ENCODE results near the gene ZFP36L1. TPM values are rescaled to one million over a fixed set of nuclear protein-coding genes. Genes with fewer than 3 reads are reported as not detected.

Gene ZFP36L1
- total RNA-seq, 1 experiment from 2014 or later, result 7.8 TPM

- in situ Hi-C loops (cut with HindIII; ENCODE audit: low pct_unique_long_range_greater_than_20kb, low sequenced_read_pairs), result no loop called here
Observed at GRCh38 chr14:68788996-68789820, 3.7 kb downstream of the ZFP36L1 start.

GRCh38 chr14:68788275-68788995, 4.4 kb downstream of the ZFP36L1 start:
- DNase-seq (ENCODE audit: low read depth, low spot score), result no peak
- in situ Hi-C loops (cut with HindIII; ENCODE audit: low pct_unique_long_range_greater_than_20kb, low sequenced_read_pairs), result no loop called here

More at GRCh38 chr14:68788996-68789820, 3.7 kb downstream of the ZFP36L1 start:
- peak; percentile 82 for DNase-seq (ENCODE audit: low read depth, low spot score)

GRCh38 chr14:68787092-68787992, 5.5 kb downstream of the ZFP36L1 start:
- in situ Hi-C loops (cut with HindIII; ENCODE audit: low pct_unique_long_range_greater_than_20kb, low sequenced_read_pairs), result no loop called here
- no peak for DNase-seq (ENCODE audit: low read depth, low spot score)

- no peak for DNase-seq (ENCODE audit: low read depth, low spot score)
- in situ Hi-C loops (cut with HindIII; ENCODE audit: low pct_unique_long_range_greater_than_20kb, low sequenced_read_pairs), result no loop called here
Observed at GRCh38 chr14:68786491-68787091, 6.3 kb downstream of the ZFP36L1 start.

- in situ Hi-C loops (cut with HindIII; ENCODE audit: low pct_unique_long_range_greater_than_20kb, low sequenced_read_pairs), result no loop called here
- DNase-seq (ENCODE audit: low read depth, low spot score), result no peak
Observed at GRCh38 chr14:68785534-68786490, 7.1 kb downstream of the ZFP36L1 start.

- in situ Hi-C loops (cut with HindIII; ENCODE audit: low pct_unique_long_range_greater_than_20kb, low sequenced_read_pairs), result no loop called here
- DNase-seq (ENCODE audit: low read depth, low spot score), result peak; percentile 55
Observed at GRCh38 chr14:68784978-68785533, 7.8 kb downstream of the ZFP36L1 start.

GRCh38 chr14:68784226-68784910, 8.5 kb downstream of the ZFP36L1 start:
- in situ Hi-C loops (cut with HindIII; ENCODE audit: low pct_unique_long_range_greater_than_20kb, low sequenced_read_pairs), result no loop called here
- no peak for DNase-seq (ENCODE audit: low read depth, low spot score)

- DNase-seq (ENCODE audit: low read depth, low spot score), result no peak
- in situ Hi-C loops (cut with HindIII; ENCODE audit: low pct_unique_long_range_greater_than_20kb, low sequenced_read_pairs), result no loop called here
Observed at GRCh38 chr14:68783408-68784225, 9.2 kb downstream of the ZFP36L1 start.

GRCh38 chr14:68782091-68782981, 10.5 kb downstream of the ZFP36L1 start:
- DNase-seq (ENCODE audit: low read depth, low spot score), result no peak
- in situ Hi-C loops (cut with HindIII; ENCODE audit: low pct_unique_long_range_greater_than_20kb, low sequenced_read_pairs), result no loop called here

- in situ Hi-C loops (cut with HindIII; ENCODE audit: low pct_unique_long_range_greater_than_20kb, low sequenced_read_pairs), result no loop called here
Observed at GRCh38 chr14:68781161-68782021, 11.5 kb downstream of the ZFP36L1 start.

GRCh38 chr14:68780358-68781160, 12.3 kb downstream of the ZFP36L1 start:
- peak; percentile 33 for DNase-seq (ENCODE audit: low read depth, low spot score)
- in situ Hi-C loops (cut with HindIII; ENCODE audit: low pct_unique_long_range_greater_than_20kb, low sequenced_read_pairs), result no loop called here

More at GRCh38 chr14:68781161-68782021, 11.5 kb downstream of the ZFP36L1 start:
- DNase-seq (ENCODE audit: low read depth, low spot score), result no peak

- in situ Hi-C loops (cut with HindIII; ENCODE audit: low pct_unique_long_range_greater_than_20kb, low sequenced_read_pairs), result no loop called here
- no peak for DNase-seq (ENCODE audit: low read depth, low spot score)
Observed at GRCh38 chr14:68779761-68780323, 13.0 kb downstream of the ZFP36L1 start.

Measured in SK-MEL-5 (cell line).